ENCODE results near the gene IGSF6. TPM values are rescaled to one million over a fixed set of nuclear protein-coding genes. Genes with fewer than 3 reads are reported as not detected.

Gene IGSF6
- total and polyA plus RNA-seq, 9 of the 15 experiments (the other 6 are each of a cell fraction or from before 2014, with no cell fraction given), result 0.07 TPM; not detected in 8

DNA sequence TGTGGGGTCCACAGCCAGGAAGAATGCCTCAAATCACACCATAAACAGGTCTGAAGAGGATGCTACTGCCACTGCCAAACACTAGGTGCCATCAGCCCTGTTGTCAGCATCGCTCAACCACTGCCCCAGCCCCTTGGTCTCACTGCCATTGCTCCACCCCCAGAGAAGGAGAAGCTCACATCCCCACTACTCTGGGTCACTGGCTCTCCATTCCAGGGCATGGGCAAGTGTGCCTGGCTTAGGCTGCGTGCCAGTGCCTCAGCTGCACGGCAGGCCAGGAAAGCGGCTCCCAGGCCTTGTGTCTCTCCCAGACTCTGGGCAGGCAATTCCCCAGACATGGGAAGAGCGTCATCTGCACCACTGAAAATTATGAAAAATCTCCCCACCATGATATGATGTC lies 1.2 kb upstream of the IGSF6 start:
- no peaks in the 10 kb centered on the region for H3K4me1 ChIP-seq (replicated peaks in 1 of 2; ENCODE audit: control insufficient read depth in 2 of 2, insufficient read depth in 2 of 2, low read length in 2 of 2)
- no peaks in the 10 kb centered on the region for H3K9me1 ChIP-seq (ENCODE audit: control insufficient read depth, insufficient read depth, low read length)
- BruUV-seq (replicated peaks), result no TSS peak
- H3K9me3 ChIP-seq (replicated peaks; ENCODE audit: control insufficient read depth, insufficient read depth, low read depth, low read length), result no peaks in the 10 kb centered on the region
- no peak for ATAC-seq
- H3K9ac ChIP-seq (ENCODE audit: insufficient read depth in 1 of 2, low read depth in 2 of 2, low read length in 2 of 2), result no peak overlapping the region
- no peak overlapping the region for H3K4me3 ChIP-seq
- no peak overlapping the region for H2AFZ ChIP-seq (ENCODE audit: low read depth, low read length)
- H3K27me3 ChIP-seq (ENCODE audit: control insufficient read depth in 2 of 2, insufficient read depth in 2 of 2, low read length in 2 of 2), result no peaks in the 10 kb centered on the region
- H3K36me3 ChIP-seq (ENCODE audit: control insufficient read depth, insufficient read depth, low read length), result peaks cover 19% of the 10 kb centered on the region; the same call in 2 of the 3 replicates
- WGBS (ENCODE audit: insufficient coverage, low coverage, missing lambda C conversion rate), result 93% methylated on average over 5 of the region's 5 CpGs
- no peaks in the 10 kb centered on the region for H3K79me2 ChIP-seq (ENCODE audit: control insufficient read depth, insufficient read depth, low read length)
- H4K20me1 ChIP-seq (replicated peaks; ENCODE audit: control insufficient read depth, insufficient read depth, low read length), result no peaks in the 10 kb centered on the region
- TF ChIP-seq ZBTB8A (IDR thresholded peaks at IDR 0.05; ENCODE audit: partially characterized antibody), result no peak
- TF ChIP-seq NFE2L1 (tag; IDR thresholded peaks at IDR 0.05; ENCODE audit: borderline replicate concordance, low read depth), result no peak
- TF ChIP-seq, protein P1, sequence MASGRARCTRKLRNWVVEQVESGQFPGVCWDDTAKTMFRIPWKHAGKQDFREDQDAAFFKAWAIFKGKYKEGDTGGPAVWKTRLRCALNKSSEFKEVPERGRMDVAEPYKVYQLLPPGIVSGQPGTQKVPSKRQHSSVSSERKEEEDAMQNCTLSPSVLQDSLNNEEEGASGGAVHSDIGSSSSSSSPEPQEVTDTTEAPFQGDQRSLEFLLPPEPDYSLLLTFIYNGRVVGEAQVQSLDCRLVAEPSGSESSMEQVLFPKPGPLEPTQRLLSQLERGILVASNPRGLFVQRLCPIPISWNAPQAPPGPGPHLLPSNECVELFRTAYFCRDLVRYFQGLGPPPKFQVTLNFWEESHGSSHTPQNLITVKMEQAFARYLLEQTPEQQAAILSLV (tag; IDR thresholded peaks at IDR 0.05), result no peak
- no peak for TF ChIP-seq MYBL2 (IDR thresholded peaks at IDR 0.05; ENCODE audit: low read depth)
- TF ChIP-seq MYBL2 (CRISPR knock-in tag; IDR thresholded peaks at IDR 0.05; ENCODE audit: borderline replicate concordance), result no peak
- no peak for TF ChIP-seq HNRNPL (IDR thresholded peaks at IDR 0.05; ENCODE audit: low read depth, low read length)
- TF ChIP-seq KLF1 (tag; IDR thresholded peaks at IDR 0.05), result no peak
- TF ChIP-seq BDP1 (IDR thresholded peaks at IDR 0.05; ENCODE audit: insufficient read depth, insufficient read length), result no peak
- no peak for TF ChIP-seq NFIX (CRISPR knock-in tag; IDR thresholded peaks at IDR 0.05; ENCODE audit: low read depth)
- no peak for TF ChIP-seq ZNF707 (CRISPR knock-in tag; conservative IDR thresholded peaks at IDR 0.05)
- TF ChIP-seq U2AF1 (optimal IDR thresholded peaks at IDR 0.05; ENCODE audit: low read depth, low read length), result no peak
- no peak for TF ChIP-seq NFATC3 (IDR thresholded peaks at IDR 0.05)
- TF ChIP-seq, protein P2, sequence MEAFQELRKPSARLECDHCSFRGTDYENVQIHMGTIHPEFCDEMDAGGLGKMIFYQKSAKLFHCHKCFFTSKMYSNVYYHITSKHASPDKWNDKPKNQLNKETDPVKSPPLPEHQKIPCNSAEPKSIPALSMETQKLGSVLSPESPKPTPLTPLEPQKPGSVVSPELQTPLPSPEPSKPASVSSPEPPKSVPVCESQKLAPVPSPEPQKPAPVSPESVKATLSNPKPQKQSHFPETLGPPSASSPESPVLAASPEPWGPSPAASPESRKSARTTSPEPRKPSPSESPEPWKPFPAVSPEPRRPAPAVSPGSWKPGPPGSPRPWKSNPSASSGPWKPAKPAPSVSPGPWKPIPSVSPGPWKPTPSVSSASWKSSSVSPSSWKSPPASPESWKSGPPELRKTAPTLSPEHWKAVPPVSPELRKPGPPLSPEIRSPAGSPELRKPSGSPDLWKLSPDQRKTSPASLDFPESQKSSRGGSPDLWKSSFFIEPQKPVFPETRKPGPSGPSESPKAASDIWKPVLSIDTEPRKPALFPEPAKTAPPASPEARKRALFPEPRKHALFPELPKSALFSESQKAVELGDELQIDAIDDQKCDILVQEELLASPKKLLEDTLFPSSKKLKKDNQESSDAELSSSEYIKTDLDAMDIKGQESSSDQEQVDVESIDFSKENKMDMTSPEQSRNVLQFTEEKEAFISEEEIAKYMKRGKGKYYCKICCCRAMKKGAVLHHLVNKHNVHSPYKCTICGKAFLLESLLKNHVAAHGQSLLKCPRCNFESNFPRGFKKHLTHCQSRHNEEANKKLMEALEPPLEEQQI (IDR thresholded peaks at IDR 0.05), result no peak
- no peak for TF ChIP-seq ZFP30 (CRISPR knock-in tag; IDR thresholded peaks at IDR 0.05; ENCODE audit: borderline replicate concordance)
- no peak for TF ChIP-seq GTF2E2 (tag; IDR thresholded peaks at IDR 0.05)
- TF ChIP-seq HNRNPK (IDR thresholded peaks at IDR 0.05; ENCODE audit: low read depth, low read length, poor library complexity, severe bottlenecking), result no peak
- TF ChIP-seq TBP (optimal IDR thresholded peaks at IDR 0.05; ENCODE audit: low read depth, low read length), result no peak
- ChIA-PET CTCF (ENCODE audit: low intra/inter-chr PET ratio) (no interaction called here), POLR2A (no interaction called here)
- FAIRE-seq, result no peak
- in situ Hi-C loops (cut with MboI), result no loop called here
- H3K27ac ChIP-seq (ENCODE audit: extremely low read depth, low read depth, low read length), result no peak overlapping the region
- no peak overlapping the region for H3K4me2 ChIP-seq (ENCODE audit: insufficient read depth, low read length)
- intact Hi-C loops (cut with micrococcal nuclease), result no loop called here
- DNase-seq (ENCODE audit: extremely low read depth in 1 of 4, low spot score in 3 of 4), result no peak
